Esophagus mucosa (tissue), 1 donor: ENCODE results near the gene DCAF8L2. TPM values are rescaled to one million over a fixed set of nuclear protein-coding genes. Genes with fewer than 3 reads are reported as not detected.
"Not testable (repeated sequence)": the region's sequence is repeated elsewhere in the genome, so short reads cannot be mapped to it uniquely, and the experiment has no call there.

ENCODE experiments used
- ATAC-seq: fragments of 200-7000 bp; cut with Tn5 transposase; one replicate; pipeline ENCODE4 v1.9.1; 2020
- total RNA-seq: library from RNA; stranded (reverse); gene quantifications from one replicate; pipeline ENCODE4 v1.2.4, GENCODE V29; 2023
- donor health status: DM: yes; HTN: yes; CAD: no.

DCAF8L2 gene
- total RNA-seq, result not detected

DNA sequence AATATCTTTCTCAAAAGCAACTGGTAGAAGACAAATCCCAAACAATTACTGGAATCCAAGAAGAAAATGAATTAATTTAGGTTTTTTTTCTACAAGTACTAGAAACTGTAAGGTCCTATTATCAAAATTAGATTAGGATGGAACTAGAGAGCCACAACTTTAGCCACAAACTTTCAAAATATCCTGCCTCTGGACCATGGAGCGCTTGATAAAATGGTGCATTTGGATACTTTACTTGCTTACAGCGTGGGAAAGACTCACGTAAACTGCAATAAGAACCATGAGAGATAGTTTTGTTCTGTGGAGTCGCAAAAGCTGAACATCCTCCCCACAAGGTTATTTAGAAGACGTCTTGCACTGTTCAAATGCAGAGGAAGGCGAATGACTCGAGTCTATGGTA is at the start of gene DCAF8L2:
TSS of gene DCAF8L2 (plus strand) at position 301 of the 400 bp plus-strand sequence. CDS start 156,552 bp downstream, outside the sequence.
- no peak for ATAC-seq

DNA sequence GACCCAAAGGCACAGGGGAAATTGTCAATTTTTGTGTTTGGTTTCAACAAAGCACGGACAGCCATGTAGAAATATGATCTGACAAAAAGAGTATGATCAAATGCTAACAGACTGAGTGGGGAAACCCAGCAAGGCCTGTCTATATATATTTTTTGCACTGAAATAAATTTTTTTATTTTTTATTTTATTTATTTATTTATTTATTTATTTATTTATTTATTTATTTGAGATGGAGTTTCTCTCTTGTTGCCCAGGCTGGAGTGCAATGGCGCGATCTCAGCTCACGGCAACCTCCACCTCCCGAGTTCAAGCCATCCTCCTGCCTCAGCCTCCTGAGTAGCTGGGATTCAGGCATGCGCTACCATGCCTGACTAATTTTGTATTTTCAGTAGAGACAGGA is 49.0 kb upstream of the DCAF8L2 start:
- not testable (repeated sequence) for ATAC-seq

DNA sequence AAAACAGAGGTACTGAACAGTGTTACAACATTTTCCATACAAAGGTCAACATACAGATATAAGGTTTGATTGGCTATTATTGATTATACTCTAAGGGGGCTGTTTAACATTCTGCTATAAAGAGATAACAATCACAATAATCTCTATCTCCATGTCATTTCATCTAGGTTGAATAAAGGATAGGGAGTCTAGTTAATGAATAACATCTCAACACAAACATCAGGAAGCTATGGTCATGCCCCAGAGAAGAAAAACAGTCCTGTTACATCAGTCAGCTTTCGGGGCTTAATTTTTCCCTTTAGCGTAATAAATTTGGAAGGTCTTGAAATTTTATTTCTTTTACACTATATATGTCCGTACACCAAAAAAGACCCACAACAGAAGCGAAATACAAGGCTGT is 41.5 kb upstream of the DCAF8L2 start:
- ATAC-seq, result no peak

DNA sequence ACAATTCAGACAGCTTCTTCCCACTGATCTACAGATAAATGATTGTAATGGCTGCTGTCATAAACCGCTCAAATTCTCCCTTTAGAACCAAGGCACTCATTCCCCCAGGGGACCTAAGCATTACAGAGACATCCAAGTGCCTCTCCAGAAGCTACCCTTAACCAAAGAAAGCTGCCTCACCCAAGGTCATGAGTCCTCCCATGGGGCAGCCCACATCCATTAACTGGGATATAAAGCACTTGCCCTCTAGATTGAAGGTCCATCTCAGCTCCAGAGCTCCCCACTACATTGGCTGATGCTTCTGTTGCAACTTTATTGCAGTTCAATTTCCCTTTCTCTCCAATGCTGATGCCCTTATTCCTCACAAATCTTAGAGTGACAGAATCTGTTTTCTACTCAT is 40.5 kb upstream of the DCAF8L2 start:
- no peak for ATAC-seq

DNA sequence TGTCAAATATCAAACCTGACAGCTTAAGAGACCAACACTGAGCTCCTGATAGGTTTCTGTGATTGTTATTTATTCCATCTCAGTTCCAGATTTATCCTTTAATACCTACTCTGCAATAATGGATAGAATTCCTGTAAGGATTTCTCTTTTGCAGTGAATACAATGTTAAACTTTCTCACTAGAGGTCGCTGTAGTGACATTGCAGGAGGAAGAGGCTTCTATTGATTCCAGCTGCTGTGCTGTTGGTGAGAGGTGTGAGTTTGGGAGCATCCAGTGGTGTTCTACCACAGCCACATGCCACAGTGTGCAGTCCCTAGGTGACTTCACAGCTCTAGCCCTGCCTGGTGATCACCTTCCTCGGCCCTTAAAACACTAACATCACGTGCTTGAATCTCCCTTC is 34.6 kb upstream of the DCAF8L2 start:
- ATAC-seq, result no peak

DNA sequence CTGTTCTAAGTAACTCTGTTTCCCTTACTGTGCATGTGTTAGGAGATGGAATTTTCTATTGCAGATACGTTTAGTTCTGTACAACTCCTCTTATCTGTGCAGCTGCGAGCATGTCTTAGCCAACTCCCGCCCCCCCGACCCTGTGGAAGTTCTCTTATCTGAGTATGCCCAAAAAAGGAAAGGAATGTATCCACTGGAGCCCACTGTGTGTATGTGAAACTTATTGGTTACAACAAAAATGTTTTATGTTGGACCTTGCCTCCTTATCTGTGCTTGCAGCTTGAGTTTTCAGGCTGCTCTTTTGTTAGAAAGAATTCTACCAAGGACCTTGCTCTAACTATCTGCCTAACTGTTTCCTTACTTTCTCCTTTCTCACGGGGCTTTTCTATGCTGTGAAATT is 24.2 kb upstream of the DCAF8L2 start:
- ATAC-seq, result no peak

DNA sequence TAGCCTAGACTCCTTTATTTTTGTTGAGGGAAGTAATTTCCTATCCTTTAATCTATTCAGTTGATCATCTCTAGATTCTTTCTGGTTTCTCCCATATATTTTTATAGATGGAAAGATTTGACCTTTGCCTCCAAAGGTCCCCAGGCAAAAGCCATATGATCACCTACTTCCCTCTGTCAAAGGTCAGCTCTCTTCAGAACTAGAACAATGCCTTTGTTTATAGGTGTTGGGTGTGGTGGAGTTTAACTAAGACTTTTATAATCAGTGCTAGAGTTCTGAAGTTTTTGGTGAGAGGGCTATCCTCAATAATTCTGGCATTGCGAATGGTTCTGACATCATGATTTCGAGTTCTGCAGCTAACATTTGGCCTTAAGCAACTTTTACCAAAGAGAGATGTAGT is 19.0 kb upstream of the DCAF8L2 start:
- no peak for ATAC-seq

DNA sequence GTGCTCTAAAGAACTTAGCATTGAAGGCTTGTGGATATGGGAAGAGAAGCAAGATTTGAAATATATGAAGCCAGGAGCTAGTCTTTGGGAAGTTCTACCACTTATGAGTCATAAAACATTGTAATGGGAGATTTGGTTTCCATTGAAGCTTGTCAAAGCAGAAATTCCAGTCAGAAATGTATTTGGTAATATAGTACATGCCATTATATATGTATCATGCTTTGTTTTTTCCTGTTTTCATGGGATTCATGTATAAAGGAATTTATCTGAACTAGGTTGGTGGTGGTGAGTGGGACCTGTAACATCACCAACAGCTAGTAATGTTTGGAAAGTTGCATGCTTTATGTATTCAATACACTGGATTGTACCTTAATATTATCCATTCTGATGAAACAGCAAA is 14.6 kb upstream of the DCAF8L2 start:
- ATAC-seq, result peak; percentile 45

DNA sequence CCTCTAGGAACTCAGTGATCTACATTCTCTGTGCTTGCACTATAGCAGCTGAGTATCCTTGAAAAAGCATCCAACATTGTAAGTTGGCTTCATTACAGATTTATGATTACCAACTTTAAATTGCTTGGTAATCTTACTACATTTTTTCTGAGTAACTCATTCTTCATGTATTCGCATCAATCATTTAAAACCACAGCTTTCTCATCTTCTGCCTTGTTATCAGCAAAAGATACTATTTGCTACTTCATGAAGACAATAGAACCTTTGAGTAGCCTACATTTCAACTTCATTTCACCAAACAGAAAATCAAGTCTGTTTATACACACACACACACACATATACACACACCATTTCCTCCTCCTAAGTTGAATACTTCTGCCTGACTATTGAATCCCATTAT is 6.2 kb upstream of the DCAF8L2 start:
- no peak for ATAC-seq

DNA sequence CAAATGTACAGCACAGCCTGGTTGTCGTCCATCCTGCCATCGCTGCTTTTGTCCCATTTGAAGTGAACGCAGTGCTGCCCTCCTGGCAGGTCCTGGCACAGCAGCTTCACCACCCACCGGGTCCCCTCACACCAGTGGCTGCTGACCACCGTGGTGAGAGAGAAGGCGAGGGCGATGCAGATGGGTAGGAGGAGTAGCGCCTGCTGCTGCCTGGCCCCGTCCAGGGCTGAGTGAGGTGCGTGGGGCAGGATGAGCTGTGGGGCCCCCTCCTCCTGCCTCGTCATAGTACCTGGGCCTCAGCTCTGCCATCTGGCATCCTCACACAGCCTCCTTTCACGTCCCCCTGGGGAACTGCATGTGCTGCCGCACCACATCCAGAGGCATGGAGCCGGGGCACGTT is 1.8 kb downstream of the DCAF8L2 start:
- ATAC-seq, result no peak

DNA sequence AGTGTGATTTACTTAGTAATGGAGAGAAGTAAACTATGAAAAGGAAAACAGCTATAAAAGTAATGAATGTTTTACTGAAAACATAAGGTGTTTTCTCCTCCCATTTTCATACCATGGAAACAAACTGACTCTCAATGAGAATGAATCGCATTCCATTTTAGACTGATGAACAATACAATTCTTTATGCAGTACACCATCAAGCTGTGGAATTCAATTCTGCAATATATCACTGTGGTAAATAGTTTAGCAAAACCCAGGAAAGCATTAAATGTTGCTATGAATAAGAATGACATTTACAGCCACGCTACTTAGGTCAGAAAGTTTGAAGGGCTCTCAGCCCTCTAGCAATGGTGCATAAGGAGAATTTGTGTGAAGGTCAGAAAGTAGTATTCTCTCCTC is 7.4 kb downstream of the DCAF8L2 start:
- ATAC-seq, result no peak

DNA sequence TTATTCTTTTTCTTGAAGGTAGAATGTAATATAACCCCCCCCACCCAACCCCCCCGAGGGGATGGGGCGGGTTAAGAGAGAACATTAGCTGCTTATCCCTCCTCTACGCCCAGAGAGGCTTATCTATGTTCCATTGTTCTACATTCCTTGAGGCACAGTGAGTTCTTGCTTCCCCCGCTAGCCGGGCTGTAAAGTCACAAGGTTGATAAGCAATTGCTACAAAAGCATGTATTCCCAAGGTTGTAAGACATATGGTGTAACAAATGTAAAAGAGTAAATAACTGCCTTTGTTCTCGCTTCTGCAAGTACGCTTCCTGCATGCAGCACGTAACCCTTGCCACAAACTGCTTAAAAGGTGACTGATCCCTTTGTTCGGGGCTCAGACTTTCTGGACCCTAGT is 8.2 kb downstream of the DCAF8L2 start:
- ATAC-seq, result no peak

DNA sequence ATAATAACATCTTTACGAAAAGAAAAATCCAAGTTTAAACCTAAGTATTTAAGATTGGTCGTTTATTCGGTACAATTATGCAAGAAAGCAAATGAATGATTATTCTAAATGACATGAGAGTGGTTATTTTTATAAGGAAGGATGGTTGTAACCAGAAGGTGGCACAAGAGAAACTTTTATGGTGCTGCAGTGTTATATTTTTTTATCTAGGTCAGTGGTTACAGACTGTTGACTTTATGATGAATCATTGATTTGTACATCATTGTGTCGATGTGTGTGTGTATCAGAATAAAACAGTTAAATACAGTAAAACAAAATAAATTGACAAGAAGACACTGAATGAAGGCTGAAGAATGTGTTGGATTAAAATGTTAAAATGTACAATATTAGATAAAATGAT is 9.8 kb downstream of the DCAF8L2 start:
- peak; percentile 48 for ATAC-seq

DNA sequence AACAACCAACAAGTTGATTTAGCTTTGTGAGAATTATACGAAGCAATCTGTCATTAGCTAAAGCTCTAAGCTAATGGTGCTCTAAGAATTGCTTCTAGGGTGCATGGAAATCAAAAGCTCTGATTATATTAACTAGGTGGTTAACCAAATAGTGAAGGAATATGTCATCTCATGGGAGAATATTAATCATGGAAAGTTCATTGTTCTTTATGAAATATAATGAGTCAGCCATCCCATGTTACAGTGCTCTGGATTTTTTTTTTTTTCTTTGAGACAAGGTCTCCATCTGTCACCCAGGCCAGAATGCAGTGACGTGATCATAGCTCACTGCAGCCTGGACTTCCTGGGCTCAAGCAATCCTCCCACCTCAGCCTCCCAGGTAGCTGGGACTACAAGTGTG is 10.5 kb downstream of the DCAF8L2 start:
- ATAC-seq, result no peak

DNA sequence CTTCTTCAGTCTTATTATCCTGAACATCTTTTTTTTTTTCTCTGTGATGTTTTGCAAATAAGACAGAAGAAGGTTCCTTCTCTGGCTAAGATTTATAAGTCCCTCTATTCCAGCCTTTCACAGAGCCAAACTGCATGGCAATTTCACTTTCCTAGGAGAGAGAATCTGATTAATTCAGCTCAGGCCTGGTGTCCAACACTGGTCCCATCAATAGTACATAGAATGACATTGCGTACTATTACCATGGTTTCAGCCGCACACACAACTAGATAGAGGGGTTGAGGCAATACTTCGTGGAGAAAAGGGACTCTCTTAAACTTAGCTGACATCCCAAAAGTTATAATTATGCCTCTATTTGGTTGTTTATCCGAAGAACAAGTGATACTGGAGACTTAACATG is 18.5 kb downstream of the DCAF8L2 start:
- ATAC-seq, result no peak

DNA sequence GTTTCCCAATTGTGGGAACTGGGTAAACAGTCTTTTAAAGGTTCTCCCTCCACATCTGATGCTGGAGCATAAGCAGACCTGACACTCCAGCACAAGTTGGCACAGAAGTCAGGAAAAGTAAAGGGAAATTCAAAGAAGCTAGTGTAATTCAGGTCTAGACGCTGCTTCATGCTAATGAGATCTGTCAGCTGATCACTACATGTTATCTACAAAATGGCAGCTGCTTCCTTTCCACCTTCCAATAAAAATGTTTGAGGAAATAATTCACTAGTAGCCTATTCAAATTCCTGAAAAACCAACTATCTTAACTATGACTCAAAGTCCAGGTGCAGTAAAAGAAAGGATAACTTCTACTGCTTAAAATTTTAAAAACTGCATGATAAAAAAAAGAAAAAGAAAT is 29.3 kb downstream of the DCAF8L2 start:
- ATAC-seq, result no peak

DNA sequence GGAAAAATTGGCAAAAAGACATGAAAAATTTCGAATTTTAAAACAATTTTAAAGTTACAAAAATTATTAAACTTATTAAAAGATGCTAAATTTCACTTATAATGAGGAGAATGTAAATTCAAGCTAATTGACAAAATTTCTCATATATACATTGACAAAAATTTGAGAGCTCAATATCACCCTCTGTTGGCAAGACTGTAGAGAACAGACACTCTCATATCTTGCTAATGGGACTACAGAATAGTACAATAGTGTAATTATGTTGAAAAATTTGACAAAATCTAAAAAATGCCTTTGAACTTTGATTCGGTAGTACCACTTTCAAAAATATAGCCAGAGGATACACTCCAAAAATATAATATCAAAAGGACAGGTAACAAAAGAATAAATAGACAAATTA is 29.8 kb downstream of the DCAF8L2 start:
- no peak for ATAC-seq

DNA sequence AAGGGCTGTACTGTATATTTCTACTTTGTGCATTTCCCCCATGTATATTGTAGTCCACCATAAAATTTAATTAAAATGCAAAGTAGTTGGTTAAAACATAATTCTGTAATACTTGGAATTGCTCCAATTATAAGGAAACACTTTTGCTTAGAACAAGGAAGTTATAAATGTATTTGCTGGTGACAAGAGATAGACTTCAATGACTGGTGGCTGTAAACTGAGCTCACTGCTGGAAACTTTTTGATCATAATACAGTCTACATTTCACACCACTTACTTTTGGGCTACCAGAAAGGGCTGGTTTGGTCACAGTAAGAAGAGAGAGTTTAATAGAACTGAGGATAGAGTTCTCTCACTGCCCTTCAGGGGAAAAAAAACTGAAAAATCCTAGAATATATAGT is 32.7 kb downstream of the DCAF8L2 start:
- ATAC-seq, result no peak

DNA sequence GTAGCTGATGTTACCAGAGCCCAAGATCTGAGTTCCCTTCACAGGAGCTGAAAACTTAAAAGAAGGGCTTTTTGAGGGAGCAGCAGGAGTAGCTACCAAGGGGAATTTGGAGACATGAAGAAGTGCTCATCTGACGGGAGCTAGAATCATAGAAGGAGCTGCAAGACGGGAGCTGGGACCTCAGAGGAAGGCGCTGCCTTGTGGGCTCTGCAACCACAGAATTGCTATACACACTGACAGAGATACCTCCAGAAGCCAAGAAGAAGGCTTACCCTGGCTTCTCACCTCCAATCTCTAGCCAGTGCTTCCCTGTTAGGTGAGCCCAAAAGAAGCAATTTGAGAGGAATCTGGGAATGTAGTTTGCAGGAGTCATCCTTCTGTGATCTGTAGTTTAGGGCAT is 35.9 kb downstream of the DCAF8L2 start:
- no peak for ATAC-seq

DNA sequence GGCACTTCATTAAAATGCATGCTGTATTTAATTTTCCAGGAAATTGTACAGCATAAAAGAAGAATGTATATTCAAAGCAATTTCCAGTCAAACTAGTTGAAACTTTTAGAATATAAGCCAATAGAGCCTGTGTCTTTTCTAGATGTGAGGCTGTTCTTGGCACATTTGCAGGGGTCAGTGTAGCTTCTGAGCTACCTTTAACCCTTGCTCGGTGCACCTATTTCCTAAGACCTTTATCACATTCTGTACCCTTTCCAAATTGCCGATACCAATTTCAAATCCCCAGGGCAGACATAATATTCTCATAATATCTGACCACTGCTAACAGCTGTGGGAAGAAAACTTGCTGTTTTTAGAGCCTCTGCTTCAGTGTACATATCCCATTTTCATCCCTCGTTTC is 43.2 kb downstream of the DCAF8L2 start:
- ATAC-seq, result no peak

DNA sequence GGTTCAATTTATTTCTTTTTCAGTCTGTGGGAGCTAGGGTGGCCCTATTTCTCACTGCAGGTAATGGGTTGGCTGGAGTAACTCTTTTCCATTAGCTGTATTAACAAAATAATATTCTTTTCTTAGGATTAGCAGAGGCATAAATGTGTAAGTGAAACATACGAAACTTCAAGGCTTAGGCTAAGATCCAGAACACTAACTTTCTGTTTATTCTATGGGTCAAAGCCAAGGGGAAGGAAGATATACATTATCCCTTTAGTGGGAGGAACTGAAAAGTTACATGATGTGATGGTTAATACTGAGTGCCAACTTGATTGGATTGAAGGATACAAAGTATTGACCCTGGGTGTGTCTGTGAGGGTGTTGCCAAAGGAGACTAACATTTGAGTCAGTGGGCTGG is 66.4 kb downstream of the DCAF8L2 start:
- no peak for ATAC-seq

DNA sequence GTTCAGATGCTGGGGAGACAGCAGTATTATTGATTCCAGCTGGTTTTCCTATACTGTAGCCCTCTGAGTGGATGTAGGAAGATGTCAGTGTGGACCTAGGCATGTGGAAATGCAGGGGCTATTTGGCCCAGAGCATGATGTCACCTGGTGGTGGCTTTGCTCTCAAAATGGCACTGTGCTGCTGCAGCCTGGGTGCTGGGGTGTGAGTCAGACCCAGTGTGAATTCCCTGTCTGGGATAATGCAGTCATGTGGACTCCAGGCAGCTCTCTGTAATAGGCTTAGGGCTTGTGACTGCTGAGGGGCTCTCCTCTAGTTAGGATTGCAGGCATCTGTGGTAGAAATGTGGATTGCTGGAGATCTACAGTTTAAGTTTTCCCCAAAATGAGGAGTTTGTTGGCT is 70.7 kb downstream of the DCAF8L2 start:
- ATAC-seq, result no peak

DNA sequence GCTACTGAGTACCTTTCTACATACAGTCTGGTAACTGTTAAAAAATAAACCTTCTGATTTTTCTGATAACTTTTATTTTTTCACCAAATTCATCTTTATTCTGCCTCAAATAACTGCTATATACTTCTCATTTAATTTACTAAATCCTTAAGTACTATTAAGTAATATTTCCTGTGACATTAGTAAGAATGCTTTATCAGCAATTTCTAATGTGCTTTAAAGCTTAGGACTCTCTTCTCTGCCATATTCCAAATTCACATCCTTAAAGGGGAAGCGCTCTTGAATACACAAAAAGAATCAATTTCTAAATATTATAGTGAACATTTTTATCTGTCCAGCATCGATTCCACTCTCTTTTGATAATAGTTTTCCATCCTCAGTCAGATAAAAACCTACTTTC is 81.1 kb downstream of the DCAF8L2 start:
- ATAC-seq, result no peak

DNA sequence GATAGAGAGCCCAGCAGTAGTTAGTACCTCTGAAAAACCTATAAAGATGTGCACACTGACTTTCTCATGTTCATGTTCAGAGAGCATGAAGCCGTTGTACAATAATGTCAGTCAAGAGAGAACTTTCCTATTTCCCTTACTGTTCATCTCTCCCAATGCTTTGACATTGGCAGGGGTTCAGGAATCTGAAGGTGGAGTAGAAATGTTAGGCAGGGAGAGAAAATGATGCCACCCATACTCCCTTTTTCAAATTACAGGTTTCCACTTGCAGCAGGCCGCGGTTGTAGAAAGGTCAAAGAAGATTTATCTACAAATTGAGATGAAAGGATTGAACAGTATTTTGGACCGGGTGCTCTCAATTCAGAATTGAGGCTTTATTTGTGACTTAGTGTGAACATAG is 84.3 kb downstream of the DCAF8L2 start:
- peak; percentile 63 for ATAC-seq

DNA sequence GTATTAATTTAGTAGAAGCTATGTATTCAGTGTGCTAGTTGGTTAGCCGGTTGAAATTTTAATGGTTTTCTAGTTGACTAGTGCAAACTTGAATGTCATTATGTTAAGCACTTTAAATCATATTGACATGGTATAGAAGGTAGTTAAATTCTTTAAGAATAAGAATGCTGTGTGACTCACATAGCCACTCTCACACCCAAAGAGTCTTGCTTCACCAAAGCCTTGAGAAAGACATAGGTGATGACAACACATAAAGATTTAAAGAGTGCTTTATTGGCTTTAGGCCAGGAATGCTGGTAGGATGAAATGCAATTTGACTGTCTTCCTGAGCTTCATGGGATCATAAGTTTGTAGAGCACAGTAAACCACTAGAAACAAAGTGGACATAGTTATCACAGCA is 85.3 kb downstream of the DCAF8L2 start:
- ATAC-seq, result peak; percentile 98

DNA sequence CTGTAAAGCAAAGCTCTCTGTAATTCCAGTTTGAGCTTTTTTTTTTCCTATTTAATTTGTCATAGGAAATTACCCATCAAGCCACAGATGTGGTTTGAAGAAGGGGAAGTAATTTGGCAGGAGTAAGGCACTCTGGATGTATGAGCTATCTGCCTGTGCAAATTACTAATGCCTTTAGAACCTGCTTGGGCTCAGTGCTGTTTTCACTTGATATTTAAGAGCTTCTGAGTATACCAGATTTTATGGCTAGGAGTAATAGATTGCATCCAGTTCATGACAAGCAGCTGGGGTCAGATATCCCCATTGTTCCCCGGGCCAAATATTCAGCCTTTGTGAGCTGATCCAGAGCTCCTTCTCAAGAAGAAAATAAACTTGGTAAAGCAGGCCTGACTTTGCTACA is 89.1 kb downstream of the DCAF8L2 start:
- ATAC-seq, result no peak
